Epithelial cell of alveolus of lung (primary cell): Measurements from ENCODE around the gene ZNF208. TPM values are rescaled to one million over a fixed set of nuclear protein-coding genes. Genes with fewer than 3 reads are reported as not detected.

Source experiments
- total RNA-seq: library from RNA; depleted of rRNA; stranded (reverse); fragments of >200 nt; gene quantifications from 2 replicates; pipeline ENCODE4 v1.2.1, GENCODE V29; 2015

Gene ZNF208
- total RNA-seq: not detected in 2 replicates

GRCh38 chr19:22010437-22011143, at the start of gene ZNF208:
TSS of gene ZNF208 (minus strand) at chr19:22010943. CDS start at chr19:22010794, 149 bp downstream.

Other genes starting within 250 kb of the ZNF208 start
- 1.8 and 5.6 TPM in 2 replicates for gene ZNF100, start 243.4 kb downstream of the ZNF208 start, total RNA-seq
- gene ZNF43, start 174.8 kb downstream of the ZNF208 start, total RNA-seq: 5.0 and 9.4 TPM in 2 replicates
- 1.0 and 2.8 TPM in 2 replicates for gene ZNF257, start 41.5 kb upstream of the ZNF208 start, total RNA-seq
- not detected in 2 replicates for gene ZNF676, start 186.0 kb upstream of the ZNF208 start, total RNA-seq